Spleen (tissue), 11 donors: ENCODE data around the gene DLX4. TPM values are rescaled to one million over a fixed set of nuclear protein-coding genes. Genes with fewer than 3 reads are reported as not detected.

Source experiments
- DNase-seq: peaks from one replicate; pipeline ENCODE4 v3.0.0-alpha.2; 2020
- H3K27ac ChIP-seq, 8 donors: fragments of 200-600 bp; sonication (generic) in 7 of 8; 1 replicate in 4 of 8; 2 replicates in 4 of 8; pipeline versions ENCODE4 v1.5.0 to v1.8.0; 2016 to 2021; ENCODE audit warnings: inconsistent platforms in 4 of 8, mild to moderate bottlenecking in 4 of 8, moderate library complexity in 1 of 8
- H3K27me3 ChIP-seq, 7 donors: fragments of 200-600 bp; sonication (generic) in 6 of 7; replicated peaks in 1 of 7; 1 replicate in 4 of 7; 2 replicates in 3 of 7; pipeline versions ENCODE4 v1.5.0 to v1.8.0; 2016 to 2021; ENCODE audit warnings: inconsistent platforms in 3 of 7, mild to moderate bottlenecking in 1 of 7
- H3K36me3 ChIP-seq, 6 donors: fragments of 200-600 bp; sonication (generic) in 5 of 6; 1 replicate in 4 of 6; 2 replicates in 2 of 6; pipeline versions ENCODE4 v1.5.0 to v1.8.0; 2016 to 2021; ENCODE audit warnings: inconsistent platforms in 2 of 6
- H3K4me1 ChIP-seq, 6 donors: fragments of 200-600 bp; sonication (generic) in 5 of 6; 1 replicate in 3 of 6; 2 replicates in 3 of 6; pipeline versions ENCODE4 v1.5.0 to v1.8.0; 2016 to 2021; ENCODE audit warnings: inconsistent platforms in 3 of 6
- H3K4me3 ChIP-seq, 8 donors: fragments of 200-600 bp; sonication (generic) in 7 of 8; 1 replicate in 4 of 8; 2 replicates in 4 of 8; pipeline versions ENCODE4 v1.5.0 to v1.8.0; 2016 to 2021; ENCODE audit warnings: inconsistent platforms in 4 of 8, mild to moderate bottlenecking in 4 of 8, moderate library complexity in 2 of 8
- H3K9me3 ChIP-seq, 8 donors: fragments of 200-600 bp; sonication (generic) in 7 of 8; 1 replicate in 4 of 8; 2 replicates in 4 of 8; pipeline versions ENCODE4 v1.5.0 to v1.8.0; 2016 to 2021; ENCODE audit warnings: inconsistent platforms in 4 of 8
- POLR2A ChIP-seq, 3 donors: fragments of 450-650 bp; IDR thresholded peaks; one replicate each; pipeline ENCODE4 v1.5.1; 2017; ENCODE audit warnings: antibody characterized with exemption in 3 of 3, mild to moderate bottlenecking in 1 of 3
- POLR2AphosphoS5 ChIP-seq, 3 donors: sonication (generic); formaldehyde crosslinking; IDR thresholded peaks; one replicate each; pipeline ENCODE4 v1.5.1; 2017; ENCODE audit warnings: antibody characterized with exemption in 3 of 3
- WGBS, 5 donors: extraction: QIAGEN DNeasy Blood & Tissue Kit in 3 of 5; methylation state at CpG; one replicate each; pipeline versions ENCODE4 v1.1.5 to v1.1.7; 2013 to 2018; 5-methylcytosine and 5-hydroxymethylcytosine counted together
- intact Hi-C: fragments of 100-400 bp; cut with DNase I; formaldehyde crosslinking; loops from one replicate; pipeline ENCODE4 v1.15.0; 2023; ENCODE audit warnings: low total_unique reads
- polyA plus RNA-seq, 3 donors: library from polyadenylated mRNA; stranded (reverse); fragments of 200-250 nt; gene quantifications; one replicate each; pipeline ENCODE4 v1.2.1, GENCODE V29; 2013
- total RNA-seq, 7 donors: library from RNA; depleted of rRNA in 3 of 7; stranded (reverse); fragments of >200 nt in 3 of 7; fragmentation: NEBNext Ultra II Directional in 4 of 7; extraction: Animal tissue kit (Norgen Biotek cat#: 25700) in 4 of 7; gene quantifications; one replicate each; pipeline versions ENCODE4 v1.1.0 to v1.2.1, GENCODE V29; 2016 to 2021
- TF ChIP-seq, protein P1 (sequence below), 11 experiments: fragments of 200-600 bp in 7 of 11; fragments of 450-650 bp in 4 of 11; sonication (generic) in 4 of 11; IDR thresholded peaks in 8 of 11; conservative IDR thresholded peaks in 3 of 11; 1 replicate in 7 of 11; 2 replicates in 4 of 11; pipeline versions ENCODE4 v1.4.0 to v1.8.0; 2016 to 2021; ENCODE audit warnings: antibody characterized with exemption in 11 of 11, inconsistent platforms in 4 of 11, mild to moderate bottlenecking in 1 of 11
- donor health status: healthy with polysubstance abuse.
- donor health status: DM: no; HTN: no; CAD: no; lungs with moderate emphysema.
- donor health status: DM: no; HTN: no; CAD: no.
- donor health status: Bipolar disorder and iron deficiency.
- donor health status: healthy.
- donor health status: DM: no; HTN: no; CAD: no.
- donor health status: DM: yes; HTN: yes; CAD: no.

DLX4 gene
- total and polyA plus RNA-seq, 10 donors: 0.09 to 1.1 (median 0.31) TPM; not detected in 2

DNA sequence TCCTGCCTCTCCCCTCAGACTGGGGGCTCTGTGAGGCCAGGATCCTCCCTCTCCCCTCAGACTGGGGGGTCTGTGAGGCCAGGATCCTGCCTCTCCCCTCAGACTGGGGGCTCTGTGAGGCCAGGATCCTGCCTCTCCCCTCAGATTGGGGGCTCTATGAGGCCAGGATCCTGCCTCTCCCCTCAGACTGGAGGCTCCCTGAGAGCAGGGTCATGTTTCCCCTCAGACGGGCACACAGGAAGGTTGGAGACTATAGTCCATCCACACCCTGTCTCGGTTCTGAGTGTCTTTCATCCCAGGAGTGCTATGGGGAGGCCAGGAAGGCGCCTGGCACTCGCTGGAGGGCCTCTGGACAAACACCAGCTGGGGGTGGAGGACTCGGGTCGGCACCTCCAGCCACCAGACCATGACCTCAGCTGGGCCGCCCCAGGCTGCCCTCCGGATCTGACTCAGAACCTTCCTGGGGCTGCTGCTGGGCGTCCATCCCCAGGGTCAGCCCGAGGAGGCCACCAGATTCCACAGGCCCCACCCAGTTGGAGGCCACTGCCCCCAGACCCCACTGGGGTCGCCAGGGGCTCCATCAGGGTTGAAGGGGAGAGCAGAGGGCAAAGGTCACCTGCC, 21.9 kb upstream of the DLX4 start:
- intact Hi-C loops: no loop called here
- Histone ChIP-seq H3K27ac (no peak overlapping the region), H3K36me3 (no peaks in the 10 kb centered on the region), H3K4me1 (peaks cover 0 to 1% (median 0%) of the 10 kb centered on the region in 6 donors), H3K9me3 (no peaks in the 10 kb centered on the region), H3K4me3 (no peak overlapping the region), H3K27me3 (peaks cover 0 to 96% (median 15%) of the 10 kb centered on the region in 7 donors)
- WGBS, 5 donors: 58 to 87% (median 80%) methylated on average over 3 to 11 of the region's 11 CpGs
- no peak for DNase-seq
- TF ChIP-seq, protein P1, sequence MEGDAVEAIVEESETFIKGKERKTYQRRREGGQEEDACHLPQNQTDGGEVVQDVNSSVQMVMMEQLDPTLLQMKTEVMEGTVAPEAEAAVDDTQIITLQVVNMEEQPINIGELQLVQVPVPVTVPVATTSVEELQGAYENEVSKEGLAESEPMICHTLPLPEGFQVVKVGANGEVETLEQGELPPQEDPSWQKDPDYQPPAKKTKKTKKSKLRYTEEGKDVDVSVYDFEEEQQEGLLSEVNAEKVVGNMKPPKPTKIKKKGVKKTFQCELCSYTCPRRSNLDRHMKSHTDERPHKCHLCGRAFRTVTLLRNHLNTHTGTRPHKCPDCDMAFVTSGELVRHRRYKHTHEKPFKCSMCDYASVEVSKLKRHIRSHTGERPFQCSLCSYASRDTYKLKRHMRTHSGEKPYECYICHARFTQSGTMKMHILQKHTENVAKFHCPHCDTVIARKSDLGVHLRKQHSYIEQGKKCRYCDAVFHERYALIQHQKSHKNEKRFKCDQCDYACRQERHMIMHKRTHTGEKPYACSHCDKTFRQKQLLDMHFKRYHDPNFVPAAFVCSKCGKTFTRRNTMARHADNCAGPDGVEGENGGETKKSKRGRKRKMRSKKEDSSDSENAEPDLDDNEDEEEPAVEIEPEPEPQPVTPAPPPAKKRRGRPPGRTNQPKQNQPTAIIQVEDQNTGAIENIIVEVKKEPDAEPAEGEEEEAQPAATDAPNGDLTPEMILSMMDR (IDR thresholded peaks at IDR 0.05 in 8 of 11, conservative IDR thresholded peaks at IDR 0.05 in 3 of 11): no peak
- TF ChIP-seq POLR2AphosphoS5 (IDR thresholded peaks at IDR 0.05) (no peak), POLR2A (IDR thresholded peaks at IDR 0.05) (no peak)

DNA sequence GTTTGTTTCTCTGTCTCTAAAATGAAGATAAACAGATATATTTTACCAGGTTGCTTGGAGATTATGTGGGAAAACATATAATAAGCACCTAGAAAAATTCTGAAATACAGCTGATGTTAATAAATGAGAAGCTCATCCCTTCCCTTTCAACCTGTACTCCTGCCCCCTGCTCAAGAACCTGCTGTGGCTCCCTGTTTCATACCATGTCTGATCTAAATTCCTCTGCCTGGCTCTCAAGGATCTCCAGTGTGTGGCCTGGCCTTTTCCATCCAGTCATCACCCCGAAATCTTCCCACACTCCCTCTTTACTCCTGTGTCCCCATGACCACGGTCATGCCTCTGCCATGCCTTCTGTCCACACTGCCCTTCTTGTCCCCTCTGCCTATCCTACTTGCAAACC, 19.4 kb upstream of the DLX4 start:
- TF ChIP-seq, protein P1 (IDR thresholded peaks at IDR 0.05 in 8 of 11, conservative IDR thresholded peaks at IDR 0.05 in 3 of 11): no peak
- TF ChIP-seq POLR2A (IDR thresholded peaks at IDR 0.05): no peak
- no peak for TF ChIP-seq POLR2AphosphoS5 (IDR thresholded peaks at IDR 0.05)
- intact Hi-C loops: no loop called here

DNA sequence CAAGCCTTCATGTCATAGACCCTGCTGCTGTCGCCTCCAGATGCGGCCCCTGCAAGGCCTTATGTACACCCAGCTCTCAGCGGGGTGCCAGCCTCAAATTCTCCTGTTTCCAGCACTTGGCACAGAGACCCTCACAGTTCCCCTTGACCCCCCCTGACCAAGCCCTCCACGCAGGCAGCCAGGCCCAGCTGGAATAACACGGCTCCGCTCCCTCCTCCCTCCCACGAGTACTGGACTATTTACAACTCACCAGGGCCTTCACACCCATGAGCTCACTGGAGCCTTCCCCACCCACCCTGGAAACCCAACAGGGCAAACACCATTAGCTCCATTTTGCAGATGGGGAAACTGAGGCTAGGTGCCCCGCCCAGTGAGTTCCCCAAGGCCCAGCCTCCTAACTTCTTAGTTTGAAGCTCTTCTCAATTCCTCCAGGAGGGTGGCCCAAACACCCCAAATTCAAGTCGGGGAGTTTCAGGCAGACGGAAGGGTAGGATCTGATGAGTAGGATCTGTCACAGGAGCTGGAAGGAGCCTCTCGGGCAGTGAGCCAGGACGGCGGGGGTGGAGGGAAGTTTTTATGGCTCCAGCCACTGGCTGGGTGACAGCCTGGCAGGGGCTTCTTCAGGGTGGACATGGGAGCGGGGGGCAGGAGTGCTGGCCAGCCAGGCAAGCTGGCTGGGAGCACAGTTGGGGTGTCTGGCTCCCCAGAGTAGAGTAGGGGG, 17.5 kb upstream of the DLX4 start:
- H3K36me3 ChIP-seq: no peaks in the 10 kb centered on the region
- peaks cover 0 to 71% (median 10%) of the 10 kb centered on the region in 7 donors for H3K27me3 ChIP-seq
- WGBS, 5 donors: 58 to 67% (median 61%) methylated on average over 14 of the region's 14 CpGs
- H3K4me1 ChIP-seq: peaks cover 0 to 12% (median 0%) of the 10 kb centered on the region in 6 donors
- TF ChIP-seq POLR2AphosphoS5 (IDR thresholded peaks at IDR 0.05) (no peak), POLR2A (IDR thresholded peaks at IDR 0.05) (no peak)
- TF ChIP-seq, protein P1 (IDR thresholded peaks at IDR 0.05 in 8 of 11, conservative IDR thresholded peaks at IDR 0.05 in 3 of 11): no peak
- H3K9me3 ChIP-seq: no peaks in the 10 kb centered on the region
- no peak overlapping the region for H3K27ac ChIP-seq
- intact Hi-C loops: loop anchor here (2.0 kb wide), 1 partner anchor 45 kb away; no protein-coding TSS in a partner anchor
- H3K4me3 ChIP-seq: no peak overlapping the region
- DNase-seq: no peak

More for the DNA sequence above, 19.4 kb upstream of the DLX4 start:
- Histone ChIP-seq H3K36me3 (no peaks in the 10 kb centered on the region), H3K27me3 (peaks cover 0 to 90% (median 14%) of the 10 kb centered on the region in 7 donors), H3K4me1 (peaks cover 0 to 12% (median 0%) of the 10 kb centered on the region in 6 donors), H3K27ac (no peak overlapping the region), H3K9me3 (no peaks in the 10 kb centered on the region), H3K4me3 (no peak overlapping the region)
- WGBS, 5 donors: 67 to 82% (median 69%) methylated on average over 2 of the region's 2 CpGs
- no peak for DNase-seq
